Mucosa of rectum (tissue), 2 donors: ENCODE data around the gene SIPA1L3.

Source experiments
- H3K27ac ChIP-seq, 2 donors: one replicate each; pipeline ENCODE4 v1.7.0; 2013; ENCODE audit warnings: inconsistent platforms in 2 of 2, low read depth in 2 of 2, low read length in 2 of 2
- H3K27me3 ChIP-seq, 2 donors: one replicate each; pipeline ENCODE4 v1.7.0; 2013; ENCODE audit warnings: low read length in 2 of 2; ENCODE audit not compliant: control insufficient read depth in 2 of 2, insufficient read depth in 2 of 2
- H3K36me3 ChIP-seq, 2 donors: one replicate each; pipeline ENCODE4 v1.7.0; 2013; ENCODE audit warnings: low read length in 2 of 2; ENCODE audit not compliant: control insufficient read depth in 2 of 2, insufficient read depth in 2 of 2
- H3K4me1 ChIP-seq, 2 donors: one replicate each; pipeline ENCODE4 v1.7.0; 2013; ENCODE audit warnings: low read length in 2 of 2, mild to moderate bottlenecking in 1 of 2; ENCODE audit not compliant: control insufficient read depth in 2 of 2, insufficient read depth in 2 of 2
- H3K4me3 ChIP-seq, 2 donors: one replicate each; pipeline ENCODE4 v1.7.0; 2013; ENCODE audit warnings: low read length in 2 of 2
- H3K9ac ChIP-seq, 2 donors: one replicate each; pipeline ENCODE4 v1.7.0; 2013; ENCODE audit warnings: low read length in 2 of 2, low read depth in 1 of 2, mild to moderate bottlenecking in 1 of 2
- H3K9me3 ChIP-seq, 2 donors: one replicate each; pipeline ENCODE4 v1.7.0; 2013; ENCODE audit warnings: low read length in 2 of 2; ENCODE audit not compliant: control insufficient read depth in 2 of 2
- donor health status: healthy.
- donor health status: Normal muscosa, but diverticular disease.

SIPA1L3 gene

GRCh38 chr19:38195237-38195636 lies 288.2 kb downstream of the SIPA1L3 start:
- H3K9ac ChIP-seq = no peak overlapping the region
- no peaks in the 10 kb centered on the region for H3K9me3 ChIP-seq
- H3K4me1 ChIP-seq = no peaks in the 10 kb centered on the region
- H3K4me3 ChIP-seq = no peak overlapping the region
- peaks cover 30 to 39% of the 10 kb centered on the region in 2 donors for H3K36me3 ChIP-seq
- no peak overlapping the region for H3K27ac ChIP-seq
- no peaks in the 10 kb centered on the region for H3K27me3 ChIP-seq

GRCh38 chr19:38196245-38196837 lies 289.3 kb downstream of the SIPA1L3 start:
- Histone ChIP-seq H3K4me1 (no peaks in the 10 kb centered on the region), H3K27ac (no peak overlapping the region), H3K36me3 (peaks cover 35 to 43% of the 10 kb centered on the region in 2 donors), H3K9me3 (no peaks in the 10 kb centered on the region), H3K27me3 (no peaks in the 10 kb centered on the region), H3K9ac (no peak overlapping the region), H3K4me3 (no peak overlapping the region)

DNA sequence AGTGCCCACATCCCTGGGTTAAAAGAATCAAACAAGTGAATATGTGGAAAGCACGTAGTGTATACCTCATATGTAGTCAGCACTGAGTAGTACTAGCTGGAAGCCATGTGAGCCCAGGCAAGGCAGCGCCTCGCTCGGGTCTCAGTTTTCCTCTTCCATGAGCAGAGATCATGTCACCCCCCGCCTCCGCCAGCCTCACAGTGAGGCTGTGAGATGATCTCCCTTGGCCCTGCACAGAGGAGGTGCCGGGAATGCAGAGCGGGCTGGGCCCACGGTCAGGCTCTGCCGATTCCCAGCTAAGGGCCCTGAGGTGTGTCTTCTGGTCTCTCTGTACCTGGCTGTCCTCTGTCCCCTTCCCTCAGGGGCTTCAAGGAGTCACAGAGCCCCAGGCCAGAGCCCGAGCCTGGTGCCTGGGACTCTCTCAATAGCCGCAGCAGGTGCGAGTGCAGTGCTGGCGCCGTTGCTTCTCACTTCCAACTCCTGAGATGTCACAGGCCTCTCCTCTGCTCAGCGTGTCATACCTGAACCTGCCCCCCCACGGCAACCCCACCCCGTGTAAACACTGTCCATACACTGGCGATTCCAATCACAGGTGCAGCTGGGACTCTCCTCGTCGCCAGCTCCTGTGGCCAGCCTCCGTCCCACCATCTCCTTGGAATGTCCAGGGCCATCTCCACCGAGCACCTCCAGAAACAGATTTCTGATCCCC lies 290.1 kb downstream of the SIPA1L3 start:
- no peaks in the 10 kb centered on the region for H3K27me3 ChIP-seq
- H3K36me3 ChIP-seq = peaks cover 39 to 45% of the 10 kb centered on the region in 2 donors
- H3K4me1 ChIP-seq = no peaks in the 10 kb centered on the region
- H3K4me3 ChIP-seq = no peak overlapping the region
- H3K27ac ChIP-seq = no peak overlapping the region
- no peak overlapping the region for H3K9ac ChIP-seq
- no peaks in the 10 kb centered on the region for H3K9me3 ChIP-seq

GRCh38 chr19:38197937-38198704 lies 291.1 kb downstream of the SIPA1L3 start:
- Histone ChIP-seq H3K36me3 (peaks cover 35 to 47% of the 10 kb centered on the region in 2 donors), H3K4me3 (no peak overlapping the region), H3K9me3 (no peaks in the 10 kb centered on the region), H3K4me1 (no peaks in the 10 kb centered on the region), H3K9ac (no peak overlapping the region), H3K27ac (no peak overlapping the region), H3K27me3 (no peaks in the 10 kb centered on the region)

GRCh38 chr19:38199340-38199739 lies 292.3 kb downstream of the SIPA1L3 start:
- Histone ChIP-seq H3K9ac (no peak overlapping the region), H3K36me3 (peaks cover 40 to 47% of the 10 kb centered on the region in 2 donors), H3K4me1 (no peaks in the 10 kb centered on the region), H3K27me3 (no peaks in the 10 kb centered on the region), H3K9me3 (no peaks in the 10 kb centered on the region), H3K27ac (no peak overlapping the region), H3K4me3 (no peak overlapping the region)

DNA sequence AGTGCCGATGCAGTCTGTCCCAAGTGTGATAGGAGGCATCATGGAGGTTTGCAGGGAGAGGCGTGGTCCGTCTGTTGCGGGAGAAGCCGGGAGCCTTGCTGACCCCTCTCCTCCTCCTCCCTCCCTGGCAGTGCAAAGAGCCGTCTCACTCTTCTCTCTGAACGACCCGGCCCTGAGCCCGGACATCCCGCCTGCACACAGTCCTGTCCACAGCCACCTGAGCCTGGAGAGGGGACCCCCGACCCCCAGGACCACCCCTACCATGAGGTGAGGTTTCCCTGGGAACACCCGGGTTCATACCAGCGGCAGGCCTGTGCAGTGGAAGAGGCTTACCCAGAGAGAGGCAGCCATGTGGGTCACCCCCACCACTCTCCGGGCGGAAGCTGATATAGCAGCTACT lies 294.7 kb downstream of the SIPA1L3 start:
- H3K36me3 ChIP-seq = peaks cover 46 to 52% of the 10 kb centered on the region in 2 donors
- no peak overlapping the region for H3K27ac ChIP-seq
- no peaks in the 10 kb centered on the region for H3K4me1 ChIP-seq

GRCh38 chr19:38202504-38202903 lies 295.5 kb downstream of the SIPA1L3 start:
- Histone ChIP-seq H3K27ac (no peak overlapping the region), H3K36me3 (peaks cover 47 to 51% of the 10 kb centered on the region in 2 donors), H3K4me3 (no peak overlapping the region), H3K27me3 (no peaks in the 10 kb centered on the region), H3K4me1 (no peaks in the 10 kb centered on the region), H3K9me3 (no peaks in the 10 kb centered on the region), H3K9ac (no peak overlapping the region)

More for the DNA sequence above, 294.7 kb downstream of the SIPA1L3 start:
- Histone ChIP-seq H3K4me3 (no peak overlapping the region), H3K27me3 (no peaks in the 10 kb centered on the region), H3K9me3 (no peaks in the 10 kb centered on the region), H3K9ac (no peak overlapping the region)

- Histone ChIP-seq H3K27me3 (no peaks in the 10 kb centered on the region), H3K9ac (no peak overlapping the region), H3K4me3 (no peak overlapping the region), H3K4me1 (no peaks in the 10 kb centered on the region), H3K36me3 (peaks cover 43 to 49% of the 10 kb centered on the region in 2 donors), H3K9me3 (no peaks in the 10 kb centered on the region), H3K27ac (no peak overlapping the region)
Observed at GRCh38 chr19:38203197-38203596, 296.2 kb downstream of the SIPA1L3 start.

DNA sequence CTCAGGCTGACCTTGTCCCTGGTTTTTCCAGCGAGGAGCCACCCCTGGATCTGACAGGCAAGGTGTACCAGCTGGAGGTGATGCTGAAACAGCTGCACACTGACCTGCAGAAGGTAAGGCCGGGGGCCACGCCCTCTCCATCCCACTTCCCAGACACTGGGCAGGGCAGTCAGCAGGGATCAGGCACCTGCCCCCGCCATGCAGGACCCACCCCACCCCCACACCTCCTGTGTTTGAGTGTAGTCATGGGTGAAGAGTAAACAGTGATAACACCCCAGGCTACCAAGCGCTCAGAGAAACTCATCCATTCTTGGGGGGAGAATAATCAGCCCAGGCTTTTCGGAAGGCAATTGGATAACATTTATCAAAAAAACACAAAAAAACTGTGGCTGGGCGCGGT lies 297.1 kb downstream of the SIPA1L3 start:
- Histone ChIP-seq H3K27ac (no peak overlapping the region), H3K36me3 (peaks cover 34 to 40% of the 10 kb centered on the region in 2 donors)

GRCh38 chr19:38204728-38205127 lies 297.7 kb downstream of the SIPA1L3 start:
- no peaks in the 10 kb centered on the region for H3K9me3 ChIP-seq
- no peak overlapping the region for H3K9ac ChIP-seq
- H3K36me3 ChIP-seq = peaks cover 34 to 39% of the 10 kb centered on the region in 2 donors
- H3K4me3 ChIP-seq = no peak overlapping the region
- no peak overlapping the region for H3K27ac ChIP-seq
- peaks cover 0 to 8% of the 10 kb centered on the region in 2 donors for H3K27me3 ChIP-seq
- peaks cover 0 to 8% of the 10 kb centered on the region in 2 donors for H3K4me1 ChIP-seq

More for the DNA sequence above, 297.1 kb downstream of the SIPA1L3 start:
- Histone ChIP-seq H3K4me1 (peaks cover 0 to 3% of the 10 kb centered on the region in 2 donors), H3K9me3 (no peaks in the 10 kb centered on the region), H3K9ac (no peak overlapping the region), H3K4me3 (no peak overlapping the region), H3K27me3 (peaks cover 0 to 3% of the 10 kb centered on the region in 2 donors)
